Spleen (tissue), 7 donors: ENCODE measurements around the gene PHLPP2.

ENCODE experiments used
- POLR2A ChIP-seq, 3 donors: fragments of 450-650 bp; IDR thresholded peaks; one replicate each; pipeline ENCODE4 v1.5.1; 2017; ENCODE audit warnings: antibody characterized with exemption in 3 of 3, mild to moderate bottlenecking in 1 of 3
- POLR2AphosphoS5 ChIP-seq, 3 donors: sonication (generic); formaldehyde crosslinking; IDR thresholded peaks; one replicate each; pipeline ENCODE4 v1.5.1; 2017; ENCODE audit warnings: antibody characterized with exemption in 3 of 3
- TF ChIP-seq, protein P1 (sequence below), 11 experiments: fragments of 200-600 bp in 7 of 11; fragments of 450-650 bp in 4 of 11; sonication (generic) in 4 of 11; IDR thresholded peaks in 8 of 11; conservative IDR thresholded peaks in 3 of 11; 1 replicate in 7 of 11; 2 replicates in 4 of 11; pipeline versions ENCODE4 v1.4.0 to v1.8.0; 2016 to 2021; ENCODE audit warnings: antibody characterized with exemption in 11 of 11, inconsistent platforms in 4 of 11, mild to moderate bottlenecking in 1 of 11
- donor health status: DM: no; HTN: no; CAD: no; lungs with moderate emphysema.
- donor health status: DM: no; HTN: no; CAD: no.
- donor health status: DM: no; HTN: no; CAD: no.

DNA sequence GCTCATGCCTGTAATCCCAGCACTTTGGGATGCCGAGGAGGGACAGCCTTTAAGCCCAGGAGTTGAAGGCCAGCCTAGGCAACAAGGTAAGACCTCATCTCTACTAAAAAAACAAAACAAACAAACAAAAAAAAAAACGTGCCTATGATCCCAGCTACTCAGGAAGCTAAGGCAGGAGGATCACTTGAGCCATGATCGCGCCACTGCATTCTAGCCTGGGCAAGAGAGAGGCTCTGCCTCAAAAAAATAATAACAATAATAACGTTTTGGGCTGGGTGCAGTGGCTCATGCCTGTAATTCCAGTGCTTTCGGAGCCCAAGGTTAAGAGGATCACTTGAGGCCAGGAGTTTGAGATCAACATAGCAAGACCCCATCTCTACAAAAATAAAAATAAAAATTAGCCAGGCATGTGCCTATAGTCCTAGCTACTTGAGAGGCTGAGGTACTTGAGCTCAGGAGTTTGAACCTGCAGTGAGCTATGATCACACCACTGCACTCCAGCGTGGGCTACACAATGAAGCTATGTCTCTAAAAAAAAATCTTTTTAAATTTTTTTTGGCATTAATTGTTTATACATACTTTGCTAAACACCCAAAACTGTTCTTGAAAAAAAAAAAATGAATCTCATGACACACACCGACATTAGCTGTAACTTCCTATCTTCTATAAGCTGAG, 3.3 kb downstream of the PHLPP2 start:
- TF ChIP-seq, protein P1, sequence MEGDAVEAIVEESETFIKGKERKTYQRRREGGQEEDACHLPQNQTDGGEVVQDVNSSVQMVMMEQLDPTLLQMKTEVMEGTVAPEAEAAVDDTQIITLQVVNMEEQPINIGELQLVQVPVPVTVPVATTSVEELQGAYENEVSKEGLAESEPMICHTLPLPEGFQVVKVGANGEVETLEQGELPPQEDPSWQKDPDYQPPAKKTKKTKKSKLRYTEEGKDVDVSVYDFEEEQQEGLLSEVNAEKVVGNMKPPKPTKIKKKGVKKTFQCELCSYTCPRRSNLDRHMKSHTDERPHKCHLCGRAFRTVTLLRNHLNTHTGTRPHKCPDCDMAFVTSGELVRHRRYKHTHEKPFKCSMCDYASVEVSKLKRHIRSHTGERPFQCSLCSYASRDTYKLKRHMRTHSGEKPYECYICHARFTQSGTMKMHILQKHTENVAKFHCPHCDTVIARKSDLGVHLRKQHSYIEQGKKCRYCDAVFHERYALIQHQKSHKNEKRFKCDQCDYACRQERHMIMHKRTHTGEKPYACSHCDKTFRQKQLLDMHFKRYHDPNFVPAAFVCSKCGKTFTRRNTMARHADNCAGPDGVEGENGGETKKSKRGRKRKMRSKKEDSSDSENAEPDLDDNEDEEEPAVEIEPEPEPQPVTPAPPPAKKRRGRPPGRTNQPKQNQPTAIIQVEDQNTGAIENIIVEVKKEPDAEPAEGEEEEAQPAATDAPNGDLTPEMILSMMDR (IDR thresholded peaks at IDR 0.05 in 8 of 11, conservative IDR thresholded peaks at IDR 0.05 in 3 of 11), result no peak
- TF ChIP-seq POLR2A (IDR thresholded peaks at IDR 0.05) (no peak), POLR2AphosphoS5 (IDR thresholded peaks at IDR 0.05) (no peak)
